ENCODE data around the gene TNFRSF19.

DNA sequence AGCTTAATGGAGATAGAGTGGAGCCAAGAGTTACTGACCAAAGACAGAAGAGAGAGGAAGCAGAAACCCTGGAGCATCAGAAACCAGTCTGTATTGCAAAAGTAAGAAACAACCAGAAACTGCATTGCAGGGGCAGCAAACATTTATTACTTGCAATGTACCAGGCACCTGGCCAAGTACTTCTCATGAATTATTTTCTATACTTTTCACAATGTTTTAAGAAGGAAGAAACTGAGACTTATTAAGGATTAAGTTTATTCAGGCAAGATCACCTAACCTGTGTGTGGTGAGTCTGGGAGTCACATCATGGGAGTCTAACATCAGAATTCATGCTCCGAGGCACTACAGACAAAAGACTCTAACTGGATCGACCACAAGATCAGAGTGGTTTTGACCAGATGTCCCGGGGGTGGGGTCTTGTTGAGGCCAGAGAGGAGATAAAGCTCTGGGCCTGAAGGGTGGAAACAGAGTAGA is 47.4 kb downstream of the TNFRSF19 start:
- TF ChIP-seq, protein P1, sequence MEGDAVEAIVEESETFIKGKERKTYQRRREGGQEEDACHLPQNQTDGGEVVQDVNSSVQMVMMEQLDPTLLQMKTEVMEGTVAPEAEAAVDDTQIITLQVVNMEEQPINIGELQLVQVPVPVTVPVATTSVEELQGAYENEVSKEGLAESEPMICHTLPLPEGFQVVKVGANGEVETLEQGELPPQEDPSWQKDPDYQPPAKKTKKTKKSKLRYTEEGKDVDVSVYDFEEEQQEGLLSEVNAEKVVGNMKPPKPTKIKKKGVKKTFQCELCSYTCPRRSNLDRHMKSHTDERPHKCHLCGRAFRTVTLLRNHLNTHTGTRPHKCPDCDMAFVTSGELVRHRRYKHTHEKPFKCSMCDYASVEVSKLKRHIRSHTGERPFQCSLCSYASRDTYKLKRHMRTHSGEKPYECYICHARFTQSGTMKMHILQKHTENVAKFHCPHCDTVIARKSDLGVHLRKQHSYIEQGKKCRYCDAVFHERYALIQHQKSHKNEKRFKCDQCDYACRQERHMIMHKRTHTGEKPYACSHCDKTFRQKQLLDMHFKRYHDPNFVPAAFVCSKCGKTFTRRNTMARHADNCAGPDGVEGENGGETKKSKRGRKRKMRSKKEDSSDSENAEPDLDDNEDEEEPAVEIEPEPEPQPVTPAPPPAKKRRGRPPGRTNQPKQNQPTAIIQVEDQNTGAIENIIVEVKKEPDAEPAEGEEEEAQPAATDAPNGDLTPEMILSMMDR (IDR thresholded peaks at IDR 0.05; ENCODE audit: low read depth, low read length): no peak
- TF ChIP-seq POLR2A (IDR thresholded peaks at IDR 0.05; ENCODE audit: extremely low read depth, insufficient read length) (no peak), MYC (IDR thresholded peaks at IDR 0.05; ENCODE audit: low read depth, low read length) (no peak)
